Astrocyte (in vitro differentiated cells and primary cell): ENCODE data around the gene XKR8. TPM values are rescaled to one million over a fixed set of nuclear protein-coding genes. Genes with fewer than 3 reads are reported as not detected.
A peak's percentile ranks its signal among the peaks of the same experiment; 100 is the strongest.

ENCODE experiments used
- DNase-seq: peaks from one replicate; pipeline ENCODE4 v3.0.0-alpha.2; 2010; ENCODE audit warnings: low read depth
- FAIRE-seq: peaks from 2 replicates; lab custom pipeline; 2011; peaks lifted over from hg19 to GRCh38; lab: Jason Lieb, UNC
- H2AFZ ChIP-seq: 2 replicates; pipeline ENCODE4 v1.6.0; 2012; ENCODE audit warnings: low read depth, low read length, inconsistent platforms
- H3K27ac ChIP-seq: 2 replicates; pipeline ENCODE4 v1.5.1; 2011; ENCODE audit warnings: low read depth, low read length, inconsistent platforms
- H3K27me3 ChIP-seq: 2 replicates; pipeline ENCODE4 v1.6.0; 2011; ENCODE audit warnings: low read length, inconsistent platforms; ENCODE audit not compliant: insufficient read depth
- H3K36me3 ChIP-seq: 2 replicates; pipeline ENCODE4 v1.5.1; 2011; ENCODE audit warnings: low read length, inconsistent platforms; ENCODE audit not compliant: insufficient read depth
- H3K4me1 ChIP-seq: 2 replicates; pipeline ENCODE4 v1.5.1; 2011; ENCODE audit warnings: low read length, inconsistent platforms; ENCODE audit not compliant: insufficient read depth
- H3K4me2 ChIP-seq: 2 replicates; pipeline ENCODE4 v1.6.0; 2012; ENCODE audit warnings: low read length, inconsistent platforms
- H3K4me3 ChIP-seq: 2 replicates; pipeline ENCODE4 v1.5.1; 2011; ENCODE audit warnings: low read depth, mild to moderate bottlenecking, low read length, inconsistent platforms; ENCODE audit not compliant: insufficient read depth
- H3K79me2 ChIP-seq: 2 replicates; pipeline ENCODE4 v1.6.0; 2012; ENCODE audit warnings: mild to moderate bottlenecking, low read length, inconsistent platforms; ENCODE audit not compliant: insufficient read depth
- H3K9ac ChIP-seq: 2 replicates; pipeline ENCODE4 v1.6.0; 2012; ENCODE audit warnings: mild to moderate bottlenecking, low read length, inconsistent platforms
- H3K9me3 ChIP-seq: 2 replicates; pipeline ENCODE4 v1.5.1; 2012; ENCODE audit warnings: low read depth, mild to moderate bottlenecking, low read length, inconsistent platforms; ENCODE audit not compliant: insufficient read depth
- H4K20me1 ChIP-seq: 2 replicates; pipeline ENCODE4 v1.6.0; 2012; ENCODE audit warnings: low read length, inconsistent platforms; ENCODE audit not compliant: insufficient read depth
- H3K27ac Mint-ChIP-seq: one replicate; pipeline ENCODE4 v1.8.0; 2021; ENCODE audit warnings: mild to moderate bottlenecking, mixed read lengths; ENCODE audit not compliant: unreplicated experiment
- H3K27me3 Mint-ChIP-seq: one replicate; pipeline ENCODE4 v1.8.0; 2021; ENCODE audit warnings: low read depth, mixed read lengths; ENCODE audit not compliant: unreplicated experiment
- H3K36me3 Mint-ChIP-seq: one replicate; pipeline ENCODE4 v1.8.0; 2021; ENCODE audit warnings: low read depth, mixed read lengths; ENCODE audit not compliant: unreplicated experiment
- H3K4me1 Mint-ChIP-seq: one replicate; pipeline ENCODE4 v1.8.0; 2021; ENCODE audit warnings: low read depth, mixed read lengths; ENCODE audit not compliant: unreplicated experiment
- H3K4me3 Mint-ChIP-seq: one replicate; pipeline ENCODE4 v1.8.0; 2021; ENCODE audit warnings: mild to moderate bottlenecking, moderate library complexity, mixed read lengths; ENCODE audit not compliant: unreplicated experiment
- H3K9me3 Mint-ChIP-seq: one replicate; pipeline ENCODE4 v1.8.0; 2021; ENCODE audit warnings: mild to moderate bottlenecking, mixed read lengths; ENCODE audit not compliant: unreplicated experiment
- CTCF ChIP-seq: IDR thresholded peaks from 2 replicates; pipeline ENCODE4 v1.5.1; 2011; ENCODE audit warnings: low read depth, mild to moderate bottlenecking, inconsistent platforms, low read length, moderate library complexity; ENCODE audit not compliant: insufficient read depth
- EZH2 ChIP-seq: IDR thresholded peaks from 2 replicates; pipeline ENCODE4 v1.6.1; 2012; ENCODE audit warnings: mild to moderate bottlenecking, low read length, inconsistent platforms; ENCODE audit not compliant: insufficient read depth
- total RNA-seq: library from RNA; stranded (reverse); gene quantifications from 2 replicates; pipeline ENCODE4 v1.2.1, GENCODE V29; 2021

XKR8 gene
- total RNA-seq, 1 donor from 2014 or later = 11.3 TPM

DNA sequence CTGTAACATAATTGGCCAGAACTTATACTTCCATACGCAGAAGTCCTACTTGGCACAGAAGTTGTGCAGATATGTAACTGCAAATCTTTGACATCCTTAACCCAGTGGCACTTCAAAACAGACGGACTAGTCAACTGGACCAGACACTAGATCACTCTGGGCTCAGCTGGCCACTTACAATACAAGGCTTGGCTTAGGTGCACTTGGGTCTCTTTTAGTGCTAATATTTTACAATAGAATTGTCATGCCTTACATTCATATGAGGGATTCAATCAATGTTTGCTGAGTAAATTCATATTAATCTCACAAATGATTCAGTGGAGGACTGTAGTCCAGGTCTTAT is 20.1 kb downstream of the XKR8 start:
- TF ChIP-seq CTCF = no peak
- no peak for TF ChIP-seq EZH2
- no peak overlapping the region for H2AFZ ChIP-seq
- H3K4me1 ChIP-seq = peaks cover 4% of the 10 kb centered on the region
- H3K9me3 Mint-ChIP-seq = no peaks in the 10 kb centered on the region
- no peaks in the 10 kb centered on the region for H3K9me3 ChIP-seq
- no peak overlapping the region for H3K9ac ChIP-seq
- H3K4me3 ChIP-seq = no peak overlapping the region
- H3K4me3 Mint-ChIP-seq = no peak overlapping the region
- H3K36me3 ChIP-seq = peaks cover 8% of the 10 kb centered on the region
- H3K27me3 Mint-ChIP-seq = no peaks in the 10 kb centered on the region
- H3K27me3 ChIP-seq = no peaks in the 10 kb centered on the region
- peaks cover 11% of the 10 kb centered on the region for H3K4me1 Mint-ChIP-seq
- H3K27ac ChIP-seq = no peak overlapping the region
- H3K36me3 Mint-ChIP-seq = peaks cover 6% of the 10 kb centered on the region
- no peaks in the 10 kb centered on the region for H3K79me2 ChIP-seq
- no peaks in the 10 kb centered on the region for H4K20me1 ChIP-seq
- DNase-seq (no peak), FAIRE-seq (no peak)
- H3K4me2 ChIP-seq = no peak overlapping the region
- H3K27ac Mint-ChIP-seq = no peak overlapping the region

GRCh38 chr1:27980216-27980845 is 20.6 kb downstream of the XKR8 start:
- TF ChIP-seq EZH2 = no peak
- TF ChIP-seq CTCF = no peak
- DNase-seq = peak; percentile 16
- Histone ChIP-seq H3K36me3 (peaks cover 8% of the 10 kb centered on the region), H3K4me3 (no peak overlapping the region), H3K9me3 (no peaks in the 10 kb centered on the region), H3K27ac (no peak overlapping the region), H3K27me3 (no peaks in the 10 kb centered on the region), H3K4me2 (no peak overlapping the region), H2AFZ (no peak overlapping the region), H3K79me2 (no peaks in the 10 kb centered on the region), H4K20me1 (no peaks in the 10 kb centered on the region), H3K4me1 (peaks cover 4% of the 10 kb centered on the region), H3K9ac (peak overlapping the region; percentile 17)
- Mint-ChIP-seq H3K9me3 (no peaks in the 10 kb centered on the region), H3K4me1 (peaks cover 11% of the 10 kb centered on the region), H3K27me3 (no peaks in the 10 kb centered on the region), H3K36me3 (peaks cover 7% of the 10 kb centered on the region), H3K27ac (peak overlapping the region; percentile 70), H3K4me3 (peak overlapping the region; percentile 45)
- FAIRE-seq = no peak

GRCh38 chr1:27981145-27981544 is 21.4 kb downstream of the XKR8 start:
- peak; percentile 53 for DNase-seq
- no peak for FAIRE-seq
- Mint-ChIP-seq H3K4me1 (peaks cover 11% of the 10 kb centered on the region), H3K27me3 (no peaks in the 10 kb centered on the region), H3K27ac (no peak overlapping the region), H3K36me3 (peaks cover 11% of the 10 kb centered on the region), H3K9me3 (no peaks in the 10 kb centered on the region), H3K4me3 (no peak overlapping the region)
- no peak overlapping the region for H3K4me2 ChIP-seq
- no peak overlapping the region for H2AFZ ChIP-seq
- H3K27ac ChIP-seq = no peak overlapping the region
- no peaks in the 10 kb centered on the region for H3K27me3 ChIP-seq
- peaks cover 4% of the 10 kb centered on the region for H3K4me1 ChIP-seq
- no peaks in the 10 kb centered on the region for H3K79me2 ChIP-seq
- H3K9me3 ChIP-seq = no peaks in the 10 kb centered on the region
- TF ChIP-seq CTCF = no peak
- no peak for TF ChIP-seq EZH2
- no peak overlapping the region for H3K4me3 ChIP-seq
- H3K9ac ChIP-seq = no peak overlapping the region
- peaks cover 8% of the 10 kb centered on the region for H3K36me3 ChIP-seq
- H4K20me1 ChIP-seq = no peaks in the 10 kb centered on the region
